ENCODE results near the gene EEF2. TPM values are rescaled to one million over a fixed set of nuclear protein-coding genes. Genes with fewer than 3 reads are reported as not detected.

EEF2 gene
- polyA plus RNA-seq, 1 donor from 2014 or later: 716 TPM

DNA sequence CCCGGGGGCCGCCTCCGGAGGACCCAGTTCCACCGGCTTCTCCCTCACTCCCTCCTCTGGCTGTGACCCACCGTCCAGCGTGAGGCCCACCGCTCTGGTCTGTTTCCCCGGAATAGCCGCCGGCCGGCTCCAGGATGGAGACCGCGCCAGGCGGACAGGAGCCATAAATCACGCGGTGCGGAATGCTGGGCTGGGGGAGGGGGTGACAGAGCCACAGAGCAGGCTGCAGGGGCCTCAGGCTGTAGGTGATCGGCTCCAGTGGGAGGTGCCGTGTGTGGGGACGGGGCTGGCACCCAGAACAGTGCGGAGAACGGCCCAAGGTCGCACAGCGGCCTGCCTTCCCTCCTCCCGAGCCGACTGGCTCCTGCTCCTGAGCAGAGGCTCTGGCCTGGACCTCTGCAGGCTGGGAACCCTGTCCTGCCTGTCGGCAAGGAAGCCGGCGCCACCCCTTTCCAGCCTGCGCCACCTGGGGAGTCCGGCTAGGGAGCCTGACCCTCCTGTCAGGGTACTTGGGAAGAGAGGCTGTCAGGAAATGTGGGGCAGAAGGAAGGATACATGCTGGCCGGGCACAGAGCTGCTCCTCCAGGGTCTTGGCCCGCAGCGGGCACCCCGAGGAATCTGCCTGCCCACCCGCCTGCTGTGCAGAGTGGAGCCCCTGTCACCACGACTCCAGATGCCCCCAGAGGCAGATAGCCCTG lies 30.6 kb upstream of the EEF2 start:
- H3K4me2 ChIP-seq (ENCODE audit: low read length): no peak overlapping the region
- H2AFZ ChIP-seq (ENCODE audit: low read depth, low read length): no peak overlapping the region
- TF ChIP-seq RAD21 (conservative IDR thresholded peaks at IDR 0.05): no peak
- TF ChIP-seq EP300 (conservative IDR thresholded peaks at IDR 0.05; ENCODE audit: poor library complexity, severe bottlenecking): no peak
- no peak for TF ChIP-seq SMC3 (conservative IDR thresholded peaks at IDR 0.05; ENCODE audit: poor library complexity)
- TF ChIP-seq POLR2AphosphoS5 (IDR thresholded peaks at IDR 0.05): no peak
- no peak for TF ChIP-seq MXI1 (conservative IDR thresholded peaks at IDR 0.05; ENCODE audit: poor library complexity, severe bottlenecking)
- TF ChIP-seq EZH2 (IDR thresholded peaks at IDR 0.05; ENCODE audit: borderline replicate concordance, insufficient read depth, low read length, poor library complexity, severe bottlenecking): no peak
- TF ChIP-seq TAF1 (IDR thresholded peaks at IDR 0.05; ENCODE audit: low read depth): no peak
- TF ChIP-seq, protein P1, sequence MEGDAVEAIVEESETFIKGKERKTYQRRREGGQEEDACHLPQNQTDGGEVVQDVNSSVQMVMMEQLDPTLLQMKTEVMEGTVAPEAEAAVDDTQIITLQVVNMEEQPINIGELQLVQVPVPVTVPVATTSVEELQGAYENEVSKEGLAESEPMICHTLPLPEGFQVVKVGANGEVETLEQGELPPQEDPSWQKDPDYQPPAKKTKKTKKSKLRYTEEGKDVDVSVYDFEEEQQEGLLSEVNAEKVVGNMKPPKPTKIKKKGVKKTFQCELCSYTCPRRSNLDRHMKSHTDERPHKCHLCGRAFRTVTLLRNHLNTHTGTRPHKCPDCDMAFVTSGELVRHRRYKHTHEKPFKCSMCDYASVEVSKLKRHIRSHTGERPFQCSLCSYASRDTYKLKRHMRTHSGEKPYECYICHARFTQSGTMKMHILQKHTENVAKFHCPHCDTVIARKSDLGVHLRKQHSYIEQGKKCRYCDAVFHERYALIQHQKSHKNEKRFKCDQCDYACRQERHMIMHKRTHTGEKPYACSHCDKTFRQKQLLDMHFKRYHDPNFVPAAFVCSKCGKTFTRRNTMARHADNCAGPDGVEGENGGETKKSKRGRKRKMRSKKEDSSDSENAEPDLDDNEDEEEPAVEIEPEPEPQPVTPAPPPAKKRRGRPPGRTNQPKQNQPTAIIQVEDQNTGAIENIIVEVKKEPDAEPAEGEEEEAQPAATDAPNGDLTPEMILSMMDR (IDR thresholded peaks at IDR 0.05; ENCODE audit: poor library complexity, severe bottlenecking): no peak
- TF ChIP-seq, protein P2, sequence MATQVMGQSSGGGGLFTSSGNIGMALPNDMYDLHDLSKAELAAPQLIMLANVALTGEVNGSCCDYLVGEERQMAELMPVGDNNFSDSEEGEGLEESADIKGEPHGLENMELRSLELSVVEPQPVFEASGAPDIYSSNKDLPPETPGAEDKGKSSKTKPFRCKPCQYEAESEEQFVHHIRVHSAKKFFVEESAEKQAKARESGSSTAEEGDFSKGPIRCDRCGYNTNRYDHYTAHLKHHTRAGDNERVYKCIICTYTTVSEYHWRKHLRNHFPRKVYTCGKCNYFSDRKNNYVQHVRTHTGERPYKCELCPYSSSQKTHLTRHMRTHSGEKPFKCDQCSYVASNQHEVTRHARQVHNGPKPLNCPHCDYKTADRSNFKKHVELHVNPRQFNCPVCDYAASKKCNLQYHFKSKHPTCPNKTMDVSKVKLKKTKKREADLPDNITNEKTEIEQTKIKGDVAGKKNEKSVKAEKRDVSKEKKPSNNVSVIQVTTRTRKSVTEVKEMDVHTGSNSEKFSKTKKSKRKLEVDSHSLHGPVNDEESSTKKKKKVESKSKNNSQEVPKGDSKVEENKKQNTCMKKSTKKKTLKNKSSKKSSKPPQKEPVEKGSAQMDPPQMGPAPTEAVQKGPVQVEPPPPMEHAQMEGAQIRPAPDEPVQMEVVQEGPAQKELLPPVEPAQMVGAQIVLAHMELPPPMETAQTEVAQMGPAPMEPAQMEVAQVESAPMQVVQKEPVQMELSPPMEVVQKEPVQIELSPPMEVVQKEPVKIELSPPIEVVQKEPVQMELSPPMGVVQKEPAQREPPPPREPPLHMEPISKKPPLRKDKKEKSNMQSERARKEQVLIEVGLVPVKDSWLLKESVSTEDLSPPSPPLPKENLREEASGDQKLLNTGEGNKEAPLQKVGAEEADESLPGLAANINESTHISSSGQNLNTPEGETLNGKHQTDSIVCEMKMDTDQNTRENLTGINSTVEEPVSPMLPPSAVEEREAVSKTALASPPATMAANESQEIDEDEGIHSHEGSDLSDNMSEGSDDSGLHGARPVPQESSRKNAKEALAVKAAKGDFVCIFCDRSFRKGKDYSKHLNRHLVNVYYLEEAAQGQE (IDR thresholded peaks at IDR 0.05; ENCODE audit: borderline replicate concordance): no peak
- peaks cover 11% of the 10 kb centered on the region for H3K79me2 ChIP-seq (replicated peaks; ENCODE audit: insufficient read depth, low read length)
- H3K4me3 ChIP-seq (ENCODE audit: low read length): no peak overlapping the region
- no peaks in the 10 kb centered on the region for H3K27me3 ChIP-seq (ENCODE audit: insufficient read depth, low read depth, low read length)
- no peaks in the 10 kb centered on the region for H3K9me2 ChIP-seq (ENCODE audit: insufficient read depth, low read length)
- H3F3A ChIP-seq (ENCODE audit: insufficient read depth, low read length, poor library complexity, severe bottlenecking): no peaks in the 10 kb centered on the region
- no peak overlapping the region for H3K27ac ChIP-seq (ENCODE audit: low read length)
- H3K9me3 ChIP-seq (ENCODE audit: low read length): no peaks in the 10 kb centered on the region
- H3K36me3 ChIP-seq (ENCODE audit: insufficient read depth, low read length): no peaks in the 10 kb centered on the region
- peaks cover 16% of the 10 kb centered on the region for H4K20me1 ChIP-seq (ENCODE audit: insufficient read depth)
- H3K9ac ChIP-seq (ENCODE audit: low read length): no peak overlapping the region

DNA sequence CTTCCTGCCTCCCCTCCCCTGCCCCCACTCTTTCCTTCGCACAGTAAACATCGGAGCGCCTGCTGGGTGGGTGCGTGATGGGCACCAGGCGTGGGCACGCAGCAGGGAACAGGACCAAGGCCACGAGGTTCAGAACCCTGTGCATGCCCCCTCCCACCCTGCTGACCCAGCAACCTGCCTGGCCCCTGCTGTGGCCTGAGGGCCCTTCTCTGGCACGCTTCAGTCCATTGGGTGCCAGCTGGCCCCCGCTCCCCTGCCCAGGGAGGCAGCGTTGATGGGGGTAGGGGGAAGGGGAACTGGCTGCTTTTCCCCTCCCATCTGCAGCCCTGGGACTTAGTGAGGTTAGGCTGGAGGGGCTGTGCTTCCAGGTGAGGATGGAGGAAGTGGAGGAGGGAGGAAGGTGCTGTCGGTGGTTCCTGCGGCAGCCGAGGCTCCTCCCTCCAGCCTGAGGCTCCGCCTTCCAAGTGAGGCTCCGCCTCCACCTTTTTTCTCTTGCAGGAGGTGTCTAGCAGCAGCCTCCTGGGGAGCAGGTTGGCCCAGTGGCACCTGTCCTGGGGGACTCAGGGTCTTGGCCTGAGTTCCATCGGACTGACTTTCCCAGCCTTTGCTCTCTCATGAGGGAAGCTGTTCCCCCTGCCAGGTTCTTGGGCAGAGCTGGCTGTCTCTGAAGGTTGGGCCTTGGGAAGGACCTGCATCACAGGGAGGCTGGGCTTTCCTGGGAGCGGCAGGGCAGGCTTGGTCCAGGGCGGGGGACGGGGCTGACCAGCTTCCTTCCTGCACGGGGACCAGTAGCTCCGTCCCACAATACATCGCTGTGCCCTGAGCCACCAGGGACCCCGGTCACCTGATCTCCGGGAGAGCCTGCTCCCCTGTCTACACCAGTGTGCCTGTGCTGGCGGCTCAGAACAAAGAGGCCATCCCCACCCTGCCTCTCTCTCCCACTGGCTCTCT lies 29.6 kb upstream of the EEF2 start:
- no peak overlapping the region for H3K4me2 ChIP-seq (ENCODE audit: low read length)
- H3K36me3 ChIP-seq (ENCODE audit: insufficient read depth, low read length): no peaks in the 10 kb centered on the region
- peaks cover 20% of the 10 kb centered on the region for H3K79me2 ChIP-seq (replicated peaks; ENCODE audit: insufficient read depth, low read length)
- H2AFZ ChIP-seq (ENCODE audit: low read depth, low read length): no peak overlapping the region
- no peak overlapping the region for H3K27ac ChIP-seq (ENCODE audit: low read length)
- no peaks in the 10 kb centered on the region for H3F3A ChIP-seq (ENCODE audit: insufficient read depth, low read length, poor library complexity, severe bottlenecking)
- H3K9me2 ChIP-seq (ENCODE audit: insufficient read depth, low read length): no peaks in the 10 kb centered on the region
- H3K4me3 ChIP-seq (ENCODE audit: low read length): no peak overlapping the region
- H3K27me3 ChIP-seq (ENCODE audit: insufficient read depth, low read depth, low read length): no peaks in the 10 kb centered on the region
- TF ChIP-seq EZH2 (IDR thresholded peaks at IDR 0.05; ENCODE audit: borderline replicate concordance, insufficient read depth, low read length, poor library complexity, severe bottlenecking) (no peak), EP300 (conservative IDR thresholded peaks at IDR 0.05; ENCODE audit: poor library complexity, severe bottlenecking) (no peak), TAF1 (IDR thresholded peaks at IDR 0.05; ENCODE audit: low read depth) (no peak), RAD21 (conservative IDR thresholded peaks at IDR 0.05) (no peak), POLR2AphosphoS5 (IDR thresholded peaks at IDR 0.05) (no peak), MXI1 (conservative IDR thresholded peaks at IDR 0.05; ENCODE audit: poor library complexity, severe bottlenecking) (no peak), SMC3 (conservative IDR thresholded peaks at IDR 0.05; ENCODE audit: poor library complexity) (no peak)
- TF ChIP-seq, protein P1 (IDR thresholded peaks at IDR 0.05; ENCODE audit: poor library complexity, severe bottlenecking): no peak
- TF ChIP-seq, protein P2 (IDR thresholded peaks at IDR 0.05; ENCODE audit: borderline replicate concordance): no peak
- H3K9me3 ChIP-seq (ENCODE audit: low read length): no peaks in the 10 kb centered on the region
- no peak overlapping the region for H3K9ac ChIP-seq (ENCODE audit: low read length)
- peaks cover 18% of the 10 kb centered on the region for H4K20me1 ChIP-seq (ENCODE audit: insufficient read depth)

All from neural cell (in vitro differentiated cells).